B cell (primary cell): ENCODE data around the gene NEK5.

Source experiments
- CTCF ChIP-seq: fragments of 200-600 bp; IDR thresholded peaks from one replicate; pipeline ENCODE4 v1.8.0; 2022; ENCODE audit warnings: antibody characterized with exemption, mild to moderate bottlenecking
- EZH2 ChIP-seq: IDR thresholded peaks from 2 replicates; pipeline ENCODE4 v1.6.1; 2012; ENCODE audit warnings: borderline replicate concordance, low read depth, mild to moderate bottlenecking, moderate library complexity, low read length; ENCODE audit not compliant: insufficient read depth, poor library complexity, severe bottlenecking

DNA sequence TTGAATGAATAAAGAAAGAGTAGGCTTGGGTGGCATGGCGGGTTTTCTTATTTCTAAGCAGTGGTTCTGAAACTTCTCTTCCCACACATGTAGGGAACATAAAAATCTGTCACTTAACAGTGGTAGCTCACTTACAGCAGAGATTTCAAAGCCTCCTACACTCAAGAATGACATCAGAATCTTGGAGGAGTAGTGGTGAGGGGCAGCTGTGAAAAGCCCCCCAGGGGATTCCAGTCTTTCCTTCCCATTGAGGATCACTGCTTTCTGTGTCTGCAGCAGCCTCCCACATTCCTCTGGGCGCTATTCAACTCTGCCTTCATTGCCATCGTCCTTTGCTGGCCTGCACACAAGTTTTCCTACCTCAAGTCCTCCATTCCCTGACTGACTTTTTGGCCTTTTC, 8.6 kb upstream of the NEK5 start:
- no peak for TF ChIP-seq CTCF
- no peak for TF ChIP-seq EZH2
